B cell (primary cell): ENCODE data around the gene RENBP. TPM values are rescaled to one million over a fixed set of nuclear protein-coding genes. Genes with fewer than 3 reads are reported as not detected.

Experiments
- ATAC-seq: fragments of 200-7000 bp; cut with Tn5 transposase; one replicate; pipeline ENCODE4 v1.10.0; 2021; ENCODE audit warnings: low read depth, mild to moderate bottlenecking, moderate number of reproducible peaks, moderate library complexity
- CTCF ChIA-PET: fragments of 350-600 bp; sonication (Branson Sonifier 250); formaldehyde crosslinking; loops from one replicate; lab custom pipeline; 2021; ENCODE audit warnings: antibody characterized with exemption, inconsistent platforms; lab: Charles Lee
- POLR2A ChIA-PET: fragments of 350-600 bp; sonication (Branson Sonifier 250); formaldehyde crosslinking; loops from one replicate; lab custom pipeline; 2021; ENCODE audit warnings: antibody characterized with exemption; lab: Charles Lee
- DNase-seq: peaks from one replicate; pipeline ENCODE4 v3.0.0; 2013
- H2AFZ ChIP-seq: 2 replicates; pipeline ENCODE4 v1.6.1; 2012; ENCODE audit warnings: mild to moderate bottlenecking, low read depth, low read length; ENCODE audit not compliant: insufficient read depth, poor library complexity, severe bottlenecking
- H3K27ac ChIP-seq, 2 donors: 1 replicate in 1 of 2; 2 replicates in 1 of 2; pipeline ENCODE4 v1.5.1; 2012 to 2013; ENCODE audit warnings: low read length in 2 of 2, mild to moderate bottlenecking in 2 of 2, moderate library complexity in 1 of 2
- H3K27me3 ChIP-seq, 4 experiments: fragments of 200-600 bp in 1 of 4; sonication (generic) in 1 of 4; replicated peaks in 1 of 4; 1 replicate in 2 of 4; 2 replicates in 2 of 4; pipeline versions ENCODE4 v1.6.1 to v1.7.0; 2013 to 2016; ENCODE audit warnings: low read length in 3 of 4, mild to moderate bottlenecking in 2 of 4, mixed read lengths in 1 of 4, moderate library complexity in 1 of 4; ENCODE audit not compliant: insufficient read depth in 4 of 4, control insufficient read depth in 3 of 4; ENCODE audit errors: control extremely low read depth in 1 of 4
- H3K36me3 ChIP-seq, 2 experiments: replicated peaks in 1 of 2; 1 replicate in 1 of 2; 2 replicates in 1 of 2; pipeline versions ENCODE4 v1.6.1 to v1.7.1; 2013; ENCODE audit warnings: low read length in 1 of 2; ENCODE audit not compliant: insufficient read depth in 2 of 2, control insufficient read depth in 1 of 2; ENCODE audit errors: control extremely low read depth in 1 of 2, extremely low read depth in 1 of 2
- H3K4me1 ChIP-seq, 2 donors: fragments of 200-600 bp in 1 of 2; sonication (generic) in 1 of 2; 1 replicate in 1 of 2; 2 replicates in 1 of 2; pipeline versions ENCODE4 v1.5.1 to v1.6.1; 2013 to 2017; ENCODE audit warnings: low read length in 2 of 2; ENCODE audit not compliant: control insufficient read depth in 2 of 2, insufficient read depth in 2 of 2
- H3K4me2 ChIP-seq: replicated peaks from 2 replicates; pipeline ENCODE3; 2012; ENCODE audit warnings: mild to moderate bottlenecking, low read depth, low read length; ENCODE audit not compliant: poor library complexity, severe bottlenecking
- H3K4me3 ChIP-seq, 5 experiments: fragments of 200-600 bp in 1 of 5; sonication (generic) in 1 of 5; 1 replicate in 3 of 5; 2 replicates in 2 of 5; pipeline versions ENCODE4 v1.5.1 to v1.7.0; 2011 to 2016; ENCODE audit warnings: low read length in 4 of 5, mild to moderate bottlenecking in 4 of 5, low read depth in 2 of 5, control low read depth in 1 of 5, moderate library complexity in 1 of 5; ENCODE audit not compliant: insufficient read depth in 1 of 5; ENCODE audit errors: control extremely low read depth in 1 of 5, extremely low read depth in 1 of 5
- H3K79me2 ChIP-seq: fragments of 200-600 bp; sonication (generic); one replicate; pipeline ENCODE4 v1.6.0; 2016; ENCODE audit warnings: low read length; ENCODE audit not compliant: control insufficient read depth, insufficient read depth
- H3K9ac ChIP-seq: fragments of 200-600 bp; sonication (generic); 2 replicates; pipeline ENCODE4 v1.6.1; 2017; ENCODE audit warnings: mild to moderate bottlenecking, low read length, moderate library complexity
- H3K9me3 ChIP-seq, 3 donors: one replicate each; pipeline versions ENCODE4 v1.6.1 to v1.7.1; 2013; ENCODE audit warnings: low read length in 2 of 3; ENCODE audit not compliant: control insufficient read depth in 2 of 3, insufficient read depth in 1 of 3; ENCODE audit errors: control extremely low read depth in 1 of 3
- H4K20me1 ChIP-seq: 2 replicates; pipeline ENCODE4 v1.6.0; 2012; ENCODE audit warnings: mild to moderate bottlenecking, low read length; ENCODE audit not compliant: insufficient read depth, control insufficient read depth, poor library complexity, severe bottlenecking
- H3K27ac Mint-ChIP-seq: one replicate; pipeline ENCODE4 v1.8.0; 2021; ENCODE audit warnings: mixed read lengths
- H3K27me3 Mint-ChIP-seq: one replicate; pipeline ENCODE4 v1.8.0; 2021; ENCODE audit warnings: mixed read lengths
- H3K4me1 Mint-ChIP-seq: one replicate; pipeline ENCODE4 v1.8.0; 2021; ENCODE audit warnings: mixed read lengths
- H3K4me3 Mint-ChIP-seq: one replicate; pipeline ENCODE4 v1.8.0; 2021; ENCODE audit warnings: mixed read lengths
- H3K9me3 Mint-ChIP-seq: one replicate; pipeline ENCODE4 v1.8.0; 2022; ENCODE audit warnings: mixed read lengths; ENCODE audit not compliant: insufficient read depth
- CTCF ChIP-seq: fragments of 200-600 bp; IDR thresholded peaks from one replicate; pipeline ENCODE4 v1.8.0; 2022; ENCODE audit warnings: antibody characterized with exemption, mild to moderate bottlenecking
- EZH2 ChIP-seq: IDR thresholded peaks from 2 replicates; pipeline ENCODE4 v1.6.1; 2012; ENCODE audit warnings: borderline replicate concordance, low read depth, mild to moderate bottlenecking, moderate library complexity, low read length; ENCODE audit not compliant: insufficient read depth, poor library complexity, severe bottlenecking
- WGBS: methylation state at CpG from one replicate; pipeline ENCODE4 v1.1.5; 2013; ENCODE audit warnings: missing lambda C conversion rate; ENCODE audit not compliant: insufficient coverage; 5-methylcytosine and 5-hydroxymethylcytosine counted together
- intact Hi-C: fragments of 100-400 bp; cut with micrococcal nuclease; formaldehyde crosslinking; loops from one replicate; pipeline ENCODE4 v1.10.0; 2022
- polyA plus RNA-seq: library from polyadenylated mRNA; depleted of rRNA; stranded (reverse); fragments of >200 nt; gene quantifications from 2 replicates; pipeline ENCODE4 v1.2.3, GENCODE V29; 2012
- total RNA-seq, 2 donors: library from RNA; stranded (reverse); fragments of 120-200 nt in 1 of 2; gene quantifications; 1 replicate in 1 of 2; 2 replicates in 1 of 2; pipeline versions ENCODE4 v1.2.3 to v1.2.4, GENCODE V29; 2013 to 2022

Gene RENBP
- total and polyA plus RNA-seq, 2 donors (not counting 1 experiment from before 2014, with no cell fraction given): 30.6 to 39.2 TPM

- no peaks in the 10 kb centered on the region for H3K9me3 ChIP-seq
- H2AFZ ChIP-seq: peak within 1 kb of the TSS; percentile 71
- H3K9me3 Mint-ChIP-seq: no peaks in the 10 kb centered on the region
- peaks cover 20% of the 10 kb centered on the region for H4K20me1 ChIP-seq
- H3K27me3 Mint-ChIP-seq: no peaks in the 10 kb centered on the region
- H3K27ac ChIP-seq: peak within 1 kb of the TSS; percentile 100
- TF ChIP-seq CTCF (no peak), EZH2 (no peak)
- H3K4me1 ChIP-seq: peaks cover 38 to 42% of the 10 kb centered on the region in 2 donors
- H3K4me1 Mint-ChIP-seq: peaks cover 40% of the 10 kb centered on the region
- peaks cover 38% of the 10 kb centered on the region for H3K79me2 ChIP-seq
- H3K9ac ChIP-seq: peak within 1 kb of the TSS; percentile 100
- H3K27ac Mint-ChIP-seq: peak within 1 kb of the TSS; percentile 100
- intact Hi-C loops: loop anchor here (2.0 to 5.0 kb wide), 4 partner anchors 35 to 405 kb away; partner anchors contain the start of genes EMD and IRAK1
- peak; percentile 92 for DNase-seq
- ChIA-PET CTCF (interaction anchor here (2.1 kb wide), 1 partner anchor 48 kb away, joined by 5 read pairs; no protein-coding TSS in a partner anchor), POLR2A (interaction anchor here (1.0 to 2.5 kb wide), 2 partner anchors 46 to 425 kb away, joined by 3 to 35 read pairs; partner anchors contain the start of gene ARHGAP4)
- peak within 1 kb of the TSS; percentile 64 to 99 (median 97) for H3K4me3 ChIP-seq
- under 1% methylated on average over 81 of the region's 103 CpGs for WGBS
- peak within 1 kb of the TSS; percentile 70 for H3K4me2 ChIP-seq
- H3K36me3 ChIP-seq: peaks cover 0 to 4% of the 10 kb centered on the region in 2 experiments
- no peaks in the 10 kb centered on the region for H3K27me3 ChIP-seq
- peak; percentile 57 for ATAC-seq
- peak within 1 kb of the TSS; percentile 100 for H3K4me3 Mint-ChIP-seq
Measured at GRCh38 chrX:153972368-153973126, 28.1 kb upstream of the RENBP start, which contains the start of gene TMEM187. Gene TMEM187 (plus strand): TSS chrX:153972754. CDS start chrX:153982063, 9,309 bp downstream.
